Neural crest cell (in vitro differentiated cells): Measurements from ENCODE around the gene SEMA3A. TPM values are rescaled to one million over a fixed set of nuclear protein-coding genes. Genes with fewer than 3 reads are reported as not detected.
"Not testable (repeated sequence)": the region's sequence is repeated elsewhere in the genome, so short reads cannot be mapped to it uniquely, and the experiment has no call there.

Source experiments
- DNase-seq: peaks from one replicate; pipeline ENCODE4 v3.0.0; 2021; ENCODE audit warnings: low read depth, mixed read lengths, low spot score
- H3K27ac Mint-ChIP-seq: one replicate; pipeline ENCODE4 v1.8.0; 2021; ENCODE audit warnings: mild to moderate bottlenecking, mixed read lengths; ENCODE audit not compliant: unreplicated experiment
- H3K27me3 Mint-ChIP-seq: 2 replicates; pipeline ENCODE4 v1.8.0; 2021; ENCODE audit warnings: low read depth, mild to moderate bottlenecking, mixed read lengths
- H3K36me3 Mint-ChIP-seq: 2 replicates; pipeline ENCODE4 v1.8.0; 2021; ENCODE audit warnings: low read depth, mild to moderate bottlenecking, mixed read lengths
- H3K4me1 Mint-ChIP-seq: 2 replicates; pipeline ENCODE4 v1.8.0; 2021; ENCODE audit warnings: mixed read lengths
- H3K4me3 Mint-ChIP-seq: one replicate; pipeline ENCODE4 v1.8.0; 2021; ENCODE audit warnings: mild to moderate bottlenecking, mixed read lengths
- H3K9me3 Mint-ChIP-seq: 2 replicates; pipeline ENCODE4 v1.8.0; 2021; ENCODE audit warnings: mixed read lengths
- CTCF ChIP-seq: fragments of 200-600 bp; sonication (generic); conservative IDR thresholded peaks from 2 replicates; pipeline ENCODE4 v1.5.0; 2021; ENCODE audit warnings: antibody characterized with exemption, mild to moderate bottlenecking
- total RNA-seq: library from RNA; stranded (reverse); gene quantifications from 2 replicates; pipeline ENCODE4 v1.2.1, GENCODE V29; 2021

SEMA3A gene
- total RNA-seq, 1 donor from 2014 or later, result 24.7 TPM

GRCh38 chr7:84219310-84219709 is 24.7 kb upstream of the SEMA3A start:
- Mint-ChIP-seq H3K36me3 (peaks cover 4% of the 10 kb centered on the region), H3K27ac (no peak overlapping the region), H3K4me1 (peaks cover 10% of the 10 kb centered on the region), H3K9me3 (peaks cover 12% of the 10 kb centered on the region), H3K4me3 (no peak overlapping the region), H3K27me3 (no peaks in the 10 kb centered on the region)
- TF ChIP-seq CTCF, result no peak
- no peak for DNase-seq

GRCh38 chr7:84218681-84219080 is 24.1 kb upstream of the SEMA3A start:
- Mint-ChIP-seq H3K27ac (no peak overlapping the region), H3K27me3 (no peaks in the 10 kb centered on the region), H3K4me1 (peaks cover 10% of the 10 kb centered on the region), H3K4me3 (no peak overlapping the region), H3K36me3 (peaks cover 4% of the 10 kb centered on the region), H3K9me3 (peaks cover 12% of the 10 kb centered on the region)
- DNase-seq, result no peak
- no peak for TF ChIP-seq CTCF

GRCh38 chr7:84216472-84216871 is 21.9 kb upstream of the SEMA3A start:
- Mint-ChIP-seq H3K36me3 (peaks cover 4% of the 10 kb centered on the region), H3K27me3 (no peaks in the 10 kb centered on the region), H3K9me3 (peaks cover 12% of the 10 kb centered on the region)

GRCh38 chr7:84214757-84215156 is 20.2 kb upstream of the SEMA3A start:
- not testable (repeated sequence) for DNase-seq, H3K27ac Mint-ChIP-seq, H3K9me3 Mint-ChIP-seq, H3K4me3 Mint-ChIP-seq, H3K27me3 Mint-ChIP-seq, H3K36me3 Mint-ChIP-seq
- H3K4me1 Mint-ChIP-seq, result peaks cover 10% of the 10 kb centered on the region

More at GRCh38 chr7:84216472-84216871, 21.9 kb upstream of the SEMA3A start:
- no peak overlapping the region for H3K4me3 Mint-ChIP-seq
- DNase-seq, result no peak
- no peak for TF ChIP-seq CTCF
- H3K4me1 Mint-ChIP-seq, result peaks cover 10% of the 10 kb centered on the region
- no peak overlapping the region for H3K27ac Mint-ChIP-seq

- H3K9me3 Mint-ChIP-seq, result no peaks in the 10 kb centered on the region
- no peaks in the 10 kb centered on the region for H3K27me3 Mint-ChIP-seq
- no peak for TF ChIP-seq CTCF
- no peak for DNase-seq
- peaks cover 12% of the 10 kb centered on the region for H3K4me1 Mint-ChIP-seq
- no peaks in the 10 kb centered on the region for H3K36me3 Mint-ChIP-seq
- H3K4me3 Mint-ChIP-seq, result no peak overlapping the region
- H3K27ac Mint-ChIP-seq, result no peak overlapping the region
These were observed 15.7 kb upstream of the SEMA3A start for GRCh38 chr7:84210301-84210700.

- Mint-ChIP-seq H3K27me3 (no peaks in the 10 kb centered on the region), H3K27ac (no peak overlapping the region), H3K9me3 (no peaks in the 10 kb centered on the region), H3K36me3 (no peaks in the 10 kb centered on the region), H3K4me3 (no peak overlapping the region), H3K4me1 (peaks cover 21% of the 10 kb centered on the region)
- no peak for DNase-seq
- no peak for TF ChIP-seq CTCF
These were observed 14.4 kb upstream of the SEMA3A start for GRCh38 chr7:84209006-84209405.
